IMR-90 (cell line): Measurements from ENCODE around the gene RASSF5. TPM values are rescaled to one million over a fixed set of nuclear protein-coding genes. Genes with fewer than 3 reads are reported as not detected.

Experiments used
- ATAC-seq: fragments of 200-7000 bp; cut with Tn5 transposase; 2 replicates; pipeline ENCODE4 v1.9.1; 2020; ENCODE audit warnings: low read depth, mild to moderate bottlenecking, moderate library complexity
- BruUV-seq: library from RNA; stranded (reverse); fragments of 400-500 nt; replicated peaks from 2 replicates; lab custom pipeline; 2021; lab: Mats Ljungman, UMichigan
- CTCF ChIA-PET: fragments of 300-600 bp; formaldehyde crosslinking; extraction: SDS; loops from one replicate; lab custom pipeline; 2021; ENCODE audit warnings: antibody characterized with exemption; lab: Yijun Ruan, JAX
- POLR2A ChIA-PET: fragments of 300-600 bp; sonication (Branson Sonifier 250); formaldehyde crosslinking; loops from one replicate; lab custom pipeline; 2022; ENCODE audit warnings: antibody characterized with exemption; ENCODE audit not compliant: unreplicated experiment; lab: Charles Lee
- DNase-seq: peaks from one replicate; pipeline ENCODE4 v3.0.0; 2013
- H2AFZ ChIP-seq: replicated peaks from 2 replicates; pipeline ENCODE3; 2013; ENCODE audit warnings: low read length, mild to moderate bottlenecking; ENCODE audit not compliant: poor library complexity
- H2AK5ac ChIP-seq: 2 replicates; pipeline ENCODE4 v1.6.1; 2013; ENCODE audit warnings: low read depth, low read length, inconsistent platforms
- H2AK9ac ChIP-seq: replicated peaks from 2 replicates; pipeline ENCODE3; 2013; ENCODE audit warnings: mild to moderate bottlenecking, low read depth, low read length, moderate library complexity; ENCODE audit not compliant: poor library complexity
- H2BK120ac ChIP-seq: 2 replicates; pipeline ENCODE4 v1.6.1; 2013; ENCODE audit warnings: low read depth, low read length, inconsistent platforms
- H2BK15ac ChIP-seq: 3 replicates; pipeline ENCODE4 v1.6.1; 2013; ENCODE audit warnings: low read depth, low read length, inconsistent platforms
- H2BK20ac ChIP-seq: 2 replicates; pipeline ENCODE4 v1.6.1; 2013; ENCODE audit warnings: low read depth, mild to moderate bottlenecking, inconsistent platforms, low read length, moderate library complexity
- H2BK5ac ChIP-seq: 2 replicates; pipeline ENCODE4 v1.6.1; 2013; ENCODE audit warnings: mild to moderate bottlenecking, low read depth, low read length, inconsistent platforms; ENCODE audit not compliant: poor library complexity, severe bottlenecking
- H3K14ac ChIP-seq: replicated peaks from 2 replicates; pipeline ENCODE4 v1.6.1; 2013; ENCODE audit warnings: low read depth, low read length, inconsistent platforms
- H3K18ac ChIP-seq: 2 replicates; pipeline ENCODE4 v1.6.1; 2013; ENCODE audit warnings: low read depth, low read length, control low read depth
- H3K23ac ChIP-seq: 2 replicates; pipeline ENCODE4 v1.6.1; 2013; ENCODE audit warnings: low read depth, low read length, inconsistent platforms
- H3K27ac ChIP-seq: 2 replicates; pipeline ENCODE4 v1.5.1; 2013; ENCODE audit warnings: mild to moderate bottlenecking, control low read depth, low read length; ENCODE audit not compliant: insufficient read depth
- H3K27me3 ChIP-seq: 2 replicates; pipeline ENCODE4 v1.6.1; 2013; ENCODE audit warnings: low read length; ENCODE audit not compliant: control insufficient read depth, insufficient read depth
- H3K36me3 ChIP-seq: 2 replicates; pipeline ENCODE4 v1.6.1; 2013; ENCODE audit warnings: low read length, mixed read lengths; ENCODE audit not compliant: control insufficient read depth, insufficient read depth
- H3K4ac ChIP-seq: 2 replicates; pipeline ENCODE4 v1.6.1; 2013; ENCODE audit warnings: low read depth, low read length, inconsistent platforms
- H3K4me1 ChIP-seq: 2 replicates; pipeline ENCODE4 v1.6.1; 2013; ENCODE audit warnings: low read length, mixed read lengths; ENCODE audit not compliant: control insufficient read depth, insufficient read depth
- H3K4me2 ChIP-seq: 2 replicates; pipeline ENCODE4 v1.6.1; 2013; ENCODE audit warnings: low read depth, mild to moderate bottlenecking, control low read depth, low read length, moderate library complexity
- H3K4me3 ChIP-seq: 2 replicates; pipeline ENCODE4 v1.5.1; 2013; ENCODE audit warnings: low read depth, mild to moderate bottlenecking, control low read depth, low read length, moderate library complexity; ENCODE audit not compliant: insufficient read depth
- H3K56ac ChIP-seq: 2 replicates; pipeline ENCODE4 v1.6.1; 2013; ENCODE audit warnings: low read length, inconsistent platforms; ENCODE audit not compliant: insufficient read depth; ENCODE audit errors: extremely low read depth
- H3K79me1 ChIP-seq, 2 experiments: 2 replicates each; pipeline ENCODE4 v1.6.1; 2013; ENCODE audit warnings: low read length in 2 of 2, inconsistent platforms in 1 of 2, low read depth in 1 of 2
- H3K9ac ChIP-seq: 2 replicates; pipeline ENCODE4 v1.6.1; 2013; ENCODE audit warnings: low read depth, low read length, control low read depth
- H3K9me1 ChIP-seq: 2 replicates; pipeline ENCODE4 v1.6.1; 2013; ENCODE audit warnings: low read length, inconsistent platforms; ENCODE audit not compliant: insufficient read depth
- H3K9me3 ChIP-seq: 2 replicates; pipeline ENCODE4 v1.6.1; 2013; ENCODE audit warnings: low read length; ENCODE audit not compliant: control insufficient read depth, insufficient read depth
- H4K20me1 ChIP-seq: 2 replicates; pipeline ENCODE4 v1.6.1; 2013; ENCODE audit warnings: low read length, inconsistent platforms; ENCODE audit not compliant: insufficient read depth
- H4K5ac ChIP-seq: 2 replicates; pipeline ENCODE4 v1.6.1; 2013; ENCODE audit warnings: mild to moderate bottlenecking, low read depth, low read length, control low read depth
- H4K8ac ChIP-seq, 2 experiments: 2 replicates each; pipeline ENCODE4 v1.6.1; 2013; ENCODE audit warnings: low read depth in 2 of 2, low read length in 2 of 2, control low read depth in 1 of 2, inconsistent platforms in 1 of 2
- H4K91ac ChIP-seq: 2 replicates; pipeline ENCODE4 v1.6.1; 2013; ENCODE audit warnings: low read depth, low read length, inconsistent platforms; ENCODE audit not compliant: insufficient read depth
- BHLHE40 ChIP-seq: fragments of 150-350 bp; IDR thresholded peaks from 2 replicates; pipeline ENCODE4 v1.6.1; 2016; ENCODE audit warnings: mild to moderate bottlenecking, low read depth, low read length
- FOS ChIP-seq: fragments of 150-350 bp; IDR thresholded peaks from 2 replicates; pipeline ENCODE4 v1.6.1; 2016; ENCODE audit warnings: low read depth, low read length
- MAFK ChIP-seq: IDR thresholded peaks from 2 replicates; pipeline ENCODE4 v1.6.1; 2012; ENCODE audit warnings: low read depth, low read length, improper control_type of control experiment
- MAZ ChIP-seq: IDR thresholded peaks from 2 replicates; pipeline ENCODE4 v1.6.1; 2012; ENCODE audit warnings: low read depth, mild to moderate bottlenecking, low read length, improper control_type of control experiment, moderate library complexity, borderline replicate concordance
- MXI1 ChIP-seq: IDR thresholded peaks from 2 replicates; pipeline ENCODE4 v1.6.1; 2012; ENCODE audit warnings: low read depth, mild to moderate bottlenecking, low read length, moderate library complexity, borderline replicate concordance
- NFE2L2 ChIP-seq: fragments of 150-350 bp; IDR thresholded peaks from 2 replicates; pipeline ENCODE4 v1.6.1; 2016; ENCODE audit warnings: low read depth, mild to moderate bottlenecking, low read length
- POLR2A ChIP-seq: IDR thresholded peaks from 2 replicates; pipeline ENCODE4 v1.6.1; 2012; ENCODE audit warnings: mild to moderate bottlenecking, low read depth, low read length
- RAD21 ChIP-seq: IDR thresholded peaks from 2 replicates; pipeline ENCODE4 v1.6.1; 2012; ENCODE audit warnings: low read length, improper control_type of control experiment
- SMC3 ChIP-seq: fragments of 150-350 bp; IDR thresholded peaks from 2 replicates; pipeline ENCODE4 v1.6.1; 2016; ENCODE audit warnings: low read depth, mild to moderate bottlenecking, antibody characterized with exemption, low read length, moderate library complexity
- WGBS, 2 experiments: methylation state at CpG; one replicate each; pipeline versions ENCODE4 v1.1.5 to v1.1.7; 2013; ENCODE audit warnings: missing lambda C conversion rate in 2 of 2; ENCODE audit not compliant: insufficient read length in 1 of 2; ENCODE audit errors: extremely low coverage in 2 of 2; 5-methylcytosine and 5-hydroxymethylcytosine counted together
- dilution Hi-C: fragments of 300-500 bp; cut with HindIII; formaldehyde crosslinking; loops from one replicate; pipeline ENCODE4 v1.14.3; 2018; ENCODE audit warnings: low sequenced_read_pairs; ENCODE audit not compliant: unreplicated experiment
- in situ Hi-C: fragments of 300-500 bp; cut with MboI; formaldehyde crosslinking; loops from 3 replicates; pipeline ENCODE4 v1.14.3; 2019; ENCODE audit warnings: low sequenced_read_pairs, inconsistent platforms, mixed read lengths
- intact Hi-C: fragments of 100-400 bp; cut with micrococcal nuclease; formaldehyde crosslinking; loops from 2 replicates; pipeline ENCODE4 v1.10.0; 2022
- polyA plus RNA-seq, 3 experiments: library from polyadenylated mRNA; depleted of rRNA; stranded (reverse); fragments of >200 nt; gene quantifications; 2 replicates each; pipeline ENCODE4 v1.2.3, GENCODE V29; 2012; ENCODE audit warnings: low replicate concordance in 1 of 3
- total RNA-seq: library from RNA; depleted of rRNA; stranded (reverse); fragments of >200 nt; gene quantifications from 2 replicates; pipeline ENCODE4 v1.2.3, GENCODE V29; 2012
- TF ChIP-seq, protein P1 (sequence below): fragments of 150-350 bp; IDR thresholded peaks from 2 replicates; pipeline ENCODE4 v1.6.1; 2017; ENCODE audit warnings: mild to moderate bottlenecking, antibody characterized with exemption, low read length, low read depth

Gene RASSF5
- total and polyA plus RNA-seq, 2 of the 4 experiments (the other 2 are of a cell fraction) = 0.18 to 1.1 TPM

GRCh38 chr1:206582971-206583706, 75.8 kb downstream of the RASSF5 start:
- 0 out of 4 replicates have a peak, but pooled peaks cover 0 to under 1% of the 10 kb centered on the region in 2 experiments for H3K79me1 ChIP-seq
- H2BK20ac ChIP-seq = no peak overlapping the region
- 68% methylated on average over 10 of the region's 18 CpGs; no CpG with 5 or more reads in 1 of the 2 experiments for WGBS, 2 experiments
- no peak overlapping the region for H3K27ac ChIP-seq
- no peak overlapping the region for H4K5ac ChIP-seq
- no peaks in the 10 kb centered on the region for H4K20me1 ChIP-seq
- ATAC-seq (no peak), DNase-seq (no peak)
- dilution Hi-C loops (no loop called here), in situ Hi-C loops (loop anchor here (5.0 kb wide), 2 partner anchors 36 to 96 kb away; no protein-coding TSS in a partner anchor), intact Hi-C loops (loop anchor here (1.0 to 2.0 kb wide), 4 partner anchors 38 to 104 kb away; no protein-coding TSS in a partner anchor)
- H3K4me3 ChIP-seq = no peak overlapping the region
- no TSS peak for BruUV-seq
- H3K36me3 ChIP-seq = peaks cover 2% of the 10 kb centered on the region; the same call in 1 of the 2 replicates
- no peaks in the 10 kb centered on the region for H3K27me3 ChIP-seq
- H3K9me3 ChIP-seq = no peaks in the 10 kb centered on the region
- H3K23ac ChIP-seq = no peak overlapping the region
- H3K56ac ChIP-seq = no peak overlapping the region
- no peak overlapping the region for H4K8ac ChIP-seq
- H3K4ac ChIP-seq = no peak overlapping the region
- no peak overlapping the region for H2BK5ac ChIP-seq
- H3K4me1 ChIP-seq = peaks cover 7% of the 10 kb centered on the region; the same call in 1 of the 2 replicates
- no peak overlapping the region for H2BK120ac ChIP-seq
- H3K9ac ChIP-seq = no peak overlapping the region
- ChIA-PET POLR2A (no interaction called here), CTCF (interaction anchor here (0.6 to 2.3 kb wide), 5 partner anchors 13 to 96 kb away, joined by 3 to 15 read pairs (median 6); no protein-coding TSS in a partner anchor)
- H2BK15ac ChIP-seq = no peak overlapping the region
- TF ChIP-seq MXI1 (no peak), MAFK (no peak), POLR2A (no peak), MAZ (no peak), NFE2L2 (no peak), SMC3 (no peak), BHLHE40 (no peak), FOS (no peak), RAD21 (no peak)
- TF ChIP-seq, protein P1, sequence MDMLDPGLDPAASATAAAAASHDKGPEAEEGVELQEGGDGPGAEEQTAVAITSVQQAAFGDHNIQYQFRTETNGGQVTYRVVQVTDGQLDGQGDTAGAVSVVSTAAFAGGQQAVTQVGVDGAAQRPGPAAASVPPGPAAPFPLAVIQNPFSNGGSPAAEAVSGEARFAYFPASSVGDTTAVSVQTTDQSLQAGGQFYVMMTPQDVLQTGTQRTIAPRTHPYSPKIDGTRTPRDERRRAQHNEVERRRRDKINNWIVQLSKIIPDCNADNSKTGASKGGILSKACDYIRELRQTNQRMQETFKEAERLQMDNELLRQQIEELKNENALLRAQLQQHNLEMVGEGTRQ = no peak
- peaks cover 3% of the 10 kb centered on the region; the same call in 1 of the 2 replicates for H3K9me1 ChIP-seq
- no peak overlapping the region for H3K4me2 ChIP-seq
- H3K14ac ChIP-seq = no peak overlapping the region
- H2AFZ ChIP-seq = no peak overlapping the region
- no peak overlapping the region for H4K91ac ChIP-seq
- H3K18ac ChIP-seq = no peak overlapping the region
- peak overlapping the region; percentile 70; the same call in 1 of the 2 replicates for H2AK5ac ChIP-seq
- no peak overlapping the region for H2AK9ac ChIP-seq
